DOHH2 (cell line): ENCODE measurements around the gene SCN3B.

Experiments
- EZH2phosphoT487 ChIP-seq: fragments of 200-600 bp; sonication (generic); IDR thresholded peaks from 2 replicates; pipeline ENCODE4 v1.6.1; 2017; ENCODE audit warnings: borderline replicate concordance, mild to moderate bottlenecking, antibody characterized with exemption, low read length, moderate library complexity, mixed read lengths
- TF ChIP-seq, protein P1 (sequence below): fragments of 200-600 bp; sonication (generic); IDR thresholded peaks from one replicate; pipeline ENCODE4 v1.5.1; 2014; ENCODE audit warnings: antibody characterized with exemption, mild to moderate bottlenecking, low read depth, low read length; ENCODE audit not compliant: poor library complexity, severe bottlenecking

DNA sequence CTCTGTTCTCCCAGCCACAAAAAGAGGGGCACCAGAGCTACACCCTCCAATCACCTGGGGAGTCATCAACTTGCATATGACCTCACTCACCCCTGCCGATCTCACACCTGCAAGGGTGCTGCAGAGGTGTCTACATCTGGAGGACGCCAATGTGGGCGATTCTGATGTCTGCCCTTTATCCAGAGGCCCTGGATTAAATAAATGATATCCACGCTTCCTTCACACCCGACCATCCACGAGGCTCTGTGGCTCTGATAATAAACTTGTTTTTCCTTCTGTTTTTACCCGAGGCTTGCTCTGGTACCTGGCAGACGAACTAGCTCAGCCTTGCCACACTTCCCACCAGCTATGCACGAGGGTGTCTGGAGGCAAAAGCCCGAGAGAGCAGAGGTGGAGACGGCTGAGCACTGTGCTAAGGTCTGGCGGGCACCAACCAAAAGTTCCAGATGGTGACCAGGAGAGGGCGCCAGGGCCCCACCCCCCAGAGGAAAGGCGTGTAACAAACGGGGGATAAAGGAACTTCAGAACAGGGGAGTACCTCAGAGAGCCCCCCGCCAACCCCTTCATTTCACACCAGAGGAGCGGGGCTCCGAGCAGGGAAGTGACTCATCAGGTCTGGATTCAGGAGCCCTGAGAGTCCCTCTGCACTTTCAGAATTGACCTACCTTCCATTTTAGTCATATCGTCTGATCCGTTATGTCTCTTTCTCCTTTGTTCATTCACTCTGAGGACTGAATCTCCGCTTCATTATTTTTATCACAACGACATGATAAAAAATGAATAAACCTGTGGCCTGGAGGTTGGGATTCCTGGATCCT lies 13.5 kb downstream of the SCN3B start:
- TF ChIP-seq, protein P1, sequence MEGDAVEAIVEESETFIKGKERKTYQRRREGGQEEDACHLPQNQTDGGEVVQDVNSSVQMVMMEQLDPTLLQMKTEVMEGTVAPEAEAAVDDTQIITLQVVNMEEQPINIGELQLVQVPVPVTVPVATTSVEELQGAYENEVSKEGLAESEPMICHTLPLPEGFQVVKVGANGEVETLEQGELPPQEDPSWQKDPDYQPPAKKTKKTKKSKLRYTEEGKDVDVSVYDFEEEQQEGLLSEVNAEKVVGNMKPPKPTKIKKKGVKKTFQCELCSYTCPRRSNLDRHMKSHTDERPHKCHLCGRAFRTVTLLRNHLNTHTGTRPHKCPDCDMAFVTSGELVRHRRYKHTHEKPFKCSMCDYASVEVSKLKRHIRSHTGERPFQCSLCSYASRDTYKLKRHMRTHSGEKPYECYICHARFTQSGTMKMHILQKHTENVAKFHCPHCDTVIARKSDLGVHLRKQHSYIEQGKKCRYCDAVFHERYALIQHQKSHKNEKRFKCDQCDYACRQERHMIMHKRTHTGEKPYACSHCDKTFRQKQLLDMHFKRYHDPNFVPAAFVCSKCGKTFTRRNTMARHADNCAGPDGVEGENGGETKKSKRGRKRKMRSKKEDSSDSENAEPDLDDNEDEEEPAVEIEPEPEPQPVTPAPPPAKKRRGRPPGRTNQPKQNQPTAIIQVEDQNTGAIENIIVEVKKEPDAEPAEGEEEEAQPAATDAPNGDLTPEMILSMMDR = peak; percentile 93
- no peak for TF ChIP-seq EZH2phosphoT487
